HUES64 (cell line): ENCODE measurements around the gene RNF166.

Experiments
- H3K27ac ChIP-seq: 2 replicates; pipeline ENCODE4 v1.7.0; 2013; ENCODE audit warnings: low read depth, low read length, inconsistent platforms
- H3K27me3 ChIP-seq: 2 replicates; pipeline ENCODE4 v1.6.1; 2013; ENCODE audit warnings: mild to moderate bottlenecking, low read length; ENCODE audit not compliant: insufficient read depth
- H3K36me3 ChIP-seq: 2 replicates; pipeline ENCODE4 v1.6.1; 2013; ENCODE audit warnings: mild to moderate bottlenecking, low read length; ENCODE audit not compliant: insufficient read depth
- H3K4me1 ChIP-seq: 2 replicates; pipeline ENCODE4 v1.6.1; 2013; ENCODE audit warnings: mild to moderate bottlenecking, low read length, moderate library complexity; ENCODE audit not compliant: insufficient read depth
- H3K4me3 ChIP-seq: 2 replicates; pipeline ENCODE4 v1.5.1; 2013; ENCODE audit warnings: mild to moderate bottlenecking, low read length, moderate library complexity
- H3K9ac ChIP-seq: 2 replicates; pipeline ENCODE4 v1.6.1; 2013; ENCODE audit warnings: mild to moderate bottlenecking, low read depth, low read length
- H3K9me3 ChIP-seq: 2 replicates; pipeline ENCODE4 v1.6.1; 2013; ENCODE audit warnings: low read depth, low read length; ENCODE audit not compliant: insufficient read depth
- WGBS: fragments of 150-250, 120-280 bp; methylation state at CpG from one replicate; pipeline ENCODE4 v1.1.7; 2013; ENCODE audit warnings: missing lambda C conversion rate; 5-methylcytosine and 5-hydroxymethylcytosine counted together

RNF166 gene

DNA sequence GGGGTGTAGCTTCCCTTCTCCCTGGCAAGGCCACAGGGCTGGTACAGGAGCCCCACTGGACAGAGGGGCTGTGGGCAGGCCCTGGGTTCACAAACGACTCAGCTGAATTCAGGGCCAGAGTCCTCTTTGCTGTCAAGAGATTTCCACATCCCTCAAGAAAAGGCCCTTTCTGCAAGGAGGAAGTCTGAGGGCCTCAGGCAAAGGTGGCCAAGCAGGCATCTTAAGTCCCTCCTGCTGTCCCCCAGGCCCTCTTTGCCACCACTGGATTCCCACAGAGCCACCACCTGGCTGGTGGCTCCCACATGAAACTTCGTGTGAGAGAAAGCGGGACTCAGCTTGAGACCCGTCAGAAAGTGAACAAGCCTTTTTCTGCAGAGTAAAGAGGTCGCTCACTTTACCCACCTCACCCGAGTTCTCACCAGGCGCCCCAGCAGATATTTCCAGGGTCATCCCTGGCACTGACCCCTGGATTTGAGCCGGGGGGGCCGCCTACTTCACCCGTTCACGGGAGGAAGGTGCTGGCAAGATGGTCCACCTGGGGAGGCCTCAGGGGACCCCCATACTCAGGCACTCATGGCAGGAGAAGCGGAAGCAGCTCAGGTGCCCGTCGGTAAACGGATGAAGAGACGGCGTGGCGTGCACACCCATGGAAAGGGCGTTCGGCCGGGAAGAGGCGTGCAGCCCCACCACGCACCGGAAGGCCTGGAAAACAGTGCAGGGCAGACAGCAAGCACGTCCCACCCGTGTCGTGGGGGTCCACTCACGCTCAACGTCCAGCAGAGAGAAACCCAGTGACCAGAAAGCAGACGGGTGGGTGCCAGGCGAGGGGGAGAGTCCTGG, 3.6 kb downstream of the RNF166 start:
- 93% methylated on average over 31 of the region's 31 CpGs for WGBS
- Histone ChIP-seq H3K27ac (no peak overlapping the region), H3K4me3 (no peak overlapping the region), H3K9me3 (no peaks in the 10 kb centered on the region), H3K27me3 (no peaks in the 10 kb centered on the region), H3K36me3 (peaks cover 14% of the 10 kb centered on the region), H3K9ac (no peak overlapping the region), H3K4me1 (peaks cover 5% of the 10 kb centered on the region; the same call in 1 of the 2 replicates)

DNA sequence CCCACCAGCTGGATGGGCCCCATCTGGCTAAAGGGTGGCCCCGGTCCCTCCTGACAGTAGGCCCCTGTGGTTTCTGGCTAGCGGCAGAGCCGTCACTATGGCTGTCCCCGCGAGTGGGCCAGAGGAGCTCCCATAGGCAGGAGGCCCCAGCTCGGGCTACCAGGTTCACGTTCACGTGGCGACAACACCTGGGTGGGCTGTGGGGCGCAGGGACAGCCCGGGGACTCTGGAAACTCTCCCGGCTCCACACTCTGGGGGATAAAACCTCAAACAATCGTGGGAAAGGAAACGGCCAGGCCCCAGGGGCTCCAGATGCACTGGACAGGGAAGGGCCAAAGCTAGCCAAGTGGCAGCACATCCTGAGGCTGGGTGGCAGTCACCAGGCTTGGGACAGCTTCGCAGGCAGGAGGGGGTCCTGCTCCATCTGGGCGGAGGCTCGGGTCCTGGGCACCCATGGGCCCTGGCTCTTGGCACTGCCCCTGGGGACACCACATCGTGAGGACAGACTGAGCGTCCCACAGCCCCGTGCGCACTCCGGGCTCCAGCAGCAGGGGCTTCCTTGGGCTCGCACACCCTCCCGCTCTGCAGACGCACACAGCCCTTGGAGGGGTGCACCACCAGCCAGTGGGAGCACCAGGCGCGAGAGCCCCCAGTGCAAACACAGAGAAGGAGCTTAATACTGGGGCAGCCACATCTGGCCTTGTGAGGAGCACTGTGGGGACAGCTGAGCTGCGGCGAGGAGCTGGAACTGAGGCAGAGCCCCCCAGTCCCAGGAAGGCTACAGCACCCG, 4.4 kb downstream of the RNF166 start:
- WGBS, result 94% methylated on average over 30 of the region's 30 CpGs
- Histone ChIP-seq H3K4me3 (no peak overlapping the region), H3K9me3 (no peaks in the 10 kb centered on the region), H3K27ac (no peak overlapping the region), H3K36me3 (peaks cover 22% of the 10 kb centered on the region), H3K27me3 (no peaks in the 10 kb centered on the region), H3K9ac (no peak overlapping the region), H3K4me1 (0 out of 2 replicates have a peak, but pooled peaks cover 5% of the 10 kb centered on the region)

DNA sequence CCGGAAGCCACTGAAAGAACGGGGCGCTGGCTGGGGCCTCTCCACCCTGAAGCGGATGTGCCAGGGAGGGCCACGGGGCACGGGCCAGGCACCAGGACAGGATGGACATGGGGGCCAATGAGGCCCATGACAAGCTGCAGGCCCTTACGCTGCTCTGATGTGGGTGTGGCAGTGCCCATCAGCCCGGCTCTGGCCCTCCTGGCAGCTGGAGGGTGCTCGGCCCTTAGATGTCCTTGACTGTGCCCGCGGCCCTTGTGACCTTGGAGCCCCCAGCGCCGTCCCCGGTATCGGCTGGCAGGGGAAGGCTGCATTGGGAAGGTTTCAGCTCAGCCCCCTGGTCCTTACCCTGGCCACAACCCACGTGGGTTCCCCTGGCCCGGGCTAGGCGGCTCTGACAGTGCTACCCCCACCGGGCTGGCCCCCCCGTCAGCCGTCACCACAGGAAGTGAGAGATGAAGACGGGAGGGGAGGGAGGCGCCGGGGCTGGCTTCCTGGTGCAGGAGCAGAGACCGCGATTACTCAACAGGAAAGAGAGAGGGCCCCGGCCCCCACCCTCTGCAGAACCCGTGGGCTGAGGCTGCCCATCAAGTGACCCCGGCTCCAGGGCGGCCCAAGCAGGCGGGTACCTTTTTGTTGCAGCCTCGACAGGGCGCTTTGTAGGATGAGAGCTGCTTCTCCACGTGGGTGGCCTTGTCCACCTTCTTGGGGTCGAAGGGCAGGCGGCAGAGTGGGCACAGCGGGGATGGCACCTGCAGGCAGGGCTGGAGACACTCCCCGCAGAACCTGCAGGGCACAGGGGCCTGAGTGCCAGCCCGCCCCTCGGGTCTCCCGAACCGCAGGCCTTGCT, 5.3 kb downstream of the RNF166 start:
- 0 out of 2 replicates have a peak, but pooled peaks cover 5% of the 10 kb centered on the region for H3K4me1 ChIP-seq
- H3K27ac ChIP-seq, result no peak overlapping the region
- WGBS, result 90% methylated on average over 42 of the region's 42 CpGs

DNA sequence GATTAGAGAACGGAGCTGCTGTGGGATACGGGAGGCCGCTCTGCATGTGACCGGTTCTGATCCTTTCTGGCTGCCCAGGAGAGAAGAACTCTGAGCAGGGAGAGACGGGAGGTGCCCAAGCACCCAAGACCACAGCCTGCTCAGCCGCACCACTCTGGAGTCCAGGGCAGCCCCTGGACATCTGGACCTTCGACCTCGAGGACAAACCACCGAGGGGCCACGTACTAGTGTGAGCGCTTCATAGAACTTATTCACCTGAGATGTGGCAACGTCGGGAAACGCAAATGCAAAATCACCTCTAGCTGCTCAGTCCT, 5.9 kb downstream of the RNF166 start:
- Histone ChIP-seq H3K36me3 (peaks cover 31% of the 10 kb centered on the region), H3K27ac (no peak overlapping the region), H3K4me1 (0 out of 2 replicates have a peak, but pooled peaks cover 2% of the 10 kb centered on the region), H3K27me3 (no peaks in the 10 kb centered on the region), H3K9me3 (no peaks in the 10 kb centered on the region), H3K9ac (no peak overlapping the region; the same call in 1 of the 2 replicates), H3K4me3 (no peak overlapping the region)
- WGBS, result 94% methylated on average over 14 of the region's 14 CpGs

More for the DNA sequence above, 5.3 kb downstream of the RNF166 start:
- H3K27me3 ChIP-seq, result no peaks in the 10 kb centered on the region
- H3K36me3 ChIP-seq, result peaks cover 29% of the 10 kb centered on the region
- no peak overlapping the region for H3K4me3 ChIP-seq
- H3K9me3 ChIP-seq, result no peaks in the 10 kb centered on the region
- H3K9ac ChIP-seq, result no peak overlapping the region

DNA sequence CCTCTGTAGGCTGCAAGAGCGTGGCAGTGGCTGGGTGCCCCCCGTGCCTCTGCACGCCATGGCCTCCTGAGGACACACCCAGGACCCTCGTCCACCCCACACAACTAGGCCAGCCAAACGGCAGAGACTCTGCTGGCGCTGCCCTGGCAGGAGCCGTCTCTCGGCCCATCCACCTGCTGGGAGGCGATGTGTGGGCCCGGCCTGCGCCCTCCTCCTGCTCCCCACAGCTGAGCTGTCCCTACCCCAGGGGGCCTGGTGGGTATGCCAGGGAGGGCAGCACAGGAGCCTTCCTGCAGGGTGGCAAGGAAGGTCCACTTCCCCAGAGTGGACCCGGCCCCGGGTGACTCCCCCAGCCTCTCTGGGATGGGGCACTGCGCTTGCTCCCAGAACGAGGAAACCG, 7.0 kb downstream of the RNF166 start:
- WGBS, result 95% methylated on average over 16 of the region's 16 CpGs

DNA sequence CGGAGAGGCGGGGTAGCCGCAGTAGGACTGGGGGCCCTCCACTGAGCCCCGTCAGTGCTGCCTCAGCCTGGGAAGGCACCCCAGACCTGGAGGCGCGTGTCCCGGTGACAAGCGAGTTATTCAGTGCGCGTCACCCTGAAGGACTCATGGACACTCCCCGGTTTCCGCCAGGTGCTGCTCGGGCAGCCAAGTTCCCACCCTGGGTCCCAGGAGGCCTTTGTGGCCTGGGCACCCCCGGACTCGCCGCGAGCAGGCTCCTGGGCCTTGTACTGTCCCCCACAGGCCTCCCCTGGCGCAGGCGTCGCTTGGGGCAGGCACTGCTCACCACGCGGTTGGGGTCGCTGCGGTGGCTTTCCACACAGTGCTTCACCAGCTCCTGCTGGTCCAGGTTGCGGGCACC, 7.6 kb downstream of the RNF166 start:
- no peaks in the 10 kb centered on the region for H3K4me1 ChIP-seq
- H3K27ac ChIP-seq, result no peak overlapping the region
- 96% methylated on average over 25 of the region's 25 CpGs for WGBS
- no peak overlapping the region for H3K4me3 ChIP-seq
- peaks cover 31% of the 10 kb centered on the region for H3K36me3 ChIP-seq
- no peak overlapping the region for H3K9ac ChIP-seq
- no peaks in the 10 kb centered on the region for H3K9me3 ChIP-seq
- H3K27me3 ChIP-seq, result no peaks in the 10 kb centered on the region

More for the DNA sequence above, 7.0 kb downstream of the RNF166 start:
- H3K4me1 ChIP-seq, result no peaks in the 10 kb centered on the region
- no peaks in the 10 kb centered on the region for H3K27me3 ChIP-seq
- H3K9me3 ChIP-seq, result no peaks in the 10 kb centered on the region
- no peak overlapping the region for H3K4me3 ChIP-seq
- H3K9ac ChIP-seq, result no peak overlapping the region
- peaks cover 31% of the 10 kb centered on the region for H3K36me3 ChIP-seq
- H3K27ac ChIP-seq, result no peak overlapping the region

DNA sequence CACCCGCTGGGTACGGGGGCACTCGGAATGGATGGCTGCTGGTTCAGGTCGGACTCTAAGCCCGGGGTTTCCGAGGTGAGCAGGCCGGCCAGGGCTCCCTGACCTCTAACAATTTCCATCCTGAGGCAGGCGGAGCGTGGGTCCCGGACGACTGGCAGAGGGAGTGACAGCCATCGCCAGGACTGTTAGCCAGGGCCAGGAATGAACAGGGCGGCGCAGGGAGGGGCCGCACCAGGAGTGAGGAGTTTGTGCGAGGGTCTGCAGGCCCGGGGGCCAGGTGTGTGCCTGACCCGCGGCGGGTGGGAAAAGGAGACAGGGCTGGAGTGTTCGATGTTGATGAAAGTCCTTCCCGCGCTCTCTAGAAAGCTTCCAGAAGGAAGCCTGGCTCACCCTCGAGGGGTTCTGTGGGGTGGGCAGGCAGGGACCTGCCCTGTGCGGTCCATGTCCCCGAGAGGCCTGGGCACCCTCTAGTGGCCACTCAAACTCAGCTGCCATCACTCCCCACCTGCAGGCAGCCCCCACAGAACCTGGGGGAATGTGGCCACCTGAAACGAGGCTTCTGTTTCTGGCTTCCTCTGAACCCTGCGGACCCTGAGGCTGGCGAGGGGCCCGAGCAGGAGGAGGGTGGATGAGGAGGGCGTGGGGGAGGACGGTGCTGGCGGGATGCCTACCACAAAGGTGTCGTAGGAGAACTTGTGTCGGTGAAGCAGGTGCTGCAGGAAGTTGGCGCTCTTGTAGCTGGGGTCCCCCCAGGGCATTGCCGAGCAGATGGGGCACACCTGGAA, 8.2 kb downstream of the RNF166 start:
- Histone ChIP-seq H3K4me3 (no peak overlapping the region), H3K36me3 (peaks cover 31% of the 10 kb centered on the region), H3K9ac (no peak overlapping the region), H3K27ac (no peak overlapping the region), H3K27me3 (no peaks in the 10 kb centered on the region), H3K4me1 (no peaks in the 10 kb centered on the region), H3K9me3 (no peaks in the 10 kb centered on the region)
- WGBS, result 93% methylated on average over 37 of the region's 37 CpGs

DNA sequence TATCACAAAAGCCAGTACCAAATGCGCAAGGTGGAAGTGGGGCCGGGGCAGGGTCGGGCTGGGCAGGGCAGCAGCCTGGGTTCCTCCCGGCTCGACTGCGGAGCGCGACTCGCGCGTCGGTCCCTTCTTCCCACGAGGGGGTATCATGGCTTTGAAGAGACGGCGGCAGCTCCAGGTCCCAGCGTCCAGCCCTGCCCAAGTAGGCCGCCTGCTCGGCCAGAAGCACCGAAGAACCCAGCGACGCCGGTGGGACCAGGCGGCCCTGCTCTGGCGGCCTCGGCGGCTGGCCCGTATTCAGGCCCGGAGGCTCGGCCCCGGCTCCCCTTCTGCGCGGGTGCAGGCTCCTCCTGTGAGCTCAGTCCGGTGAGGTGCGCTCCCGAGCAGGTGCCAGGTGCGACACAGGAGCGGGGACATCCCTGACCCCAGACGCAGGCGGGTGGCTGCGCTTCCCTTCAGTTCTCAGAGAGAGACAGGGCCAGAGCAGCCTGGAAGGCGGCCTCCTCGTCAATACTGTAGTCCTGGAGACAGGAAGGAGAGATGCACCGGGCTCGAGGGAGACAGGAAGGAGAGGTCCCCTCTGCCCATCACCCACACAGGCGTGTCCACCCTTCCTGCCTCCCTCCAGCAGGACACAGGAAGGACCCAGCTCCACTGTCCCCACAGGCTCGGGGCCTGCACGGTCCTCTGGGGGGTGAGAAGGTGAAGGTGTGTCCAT, 8.9 kb downstream of the RNF166 start:
- H3K4me3 ChIP-seq, result no peak overlapping the region
- H3K9ac ChIP-seq, result no peak overlapping the region
- no peaks in the 10 kb centered on the region for H3K4me1 ChIP-seq
- H3K9me3 ChIP-seq, result no peaks in the 10 kb centered on the region
- no peaks in the 10 kb centered on the region for H3K27me3 ChIP-seq
- H3K27ac ChIP-seq, result no peak overlapping the region
- H3K36me3 ChIP-seq, result peaks cover 31% of the 10 kb centered on the region
- 96% methylated on average over 47 of the region's 47 CpGs for WGBS

DNA sequence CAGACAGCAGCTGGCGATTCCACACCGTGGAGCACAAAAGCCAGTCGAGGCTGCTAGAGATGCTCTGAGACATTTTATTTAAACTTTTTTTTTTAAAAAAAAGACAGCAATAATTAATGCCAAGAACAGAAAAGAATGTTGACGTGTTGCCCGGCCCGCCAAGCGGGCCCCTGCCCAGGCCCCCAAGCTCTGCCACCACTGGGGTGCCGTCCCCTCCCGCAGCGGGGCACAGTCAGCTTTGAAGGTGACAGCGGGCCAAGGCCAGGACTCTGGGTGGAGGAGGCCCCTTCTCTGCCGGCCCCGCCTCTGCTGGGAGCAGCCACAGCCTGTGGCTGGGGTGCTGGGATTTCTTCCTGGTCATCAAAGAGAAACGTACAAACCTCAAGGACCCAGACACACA, 9.8 kb downstream of the RNF166 start:
- Histone ChIP-seq H3K4me1 (no peaks in the 10 kb centered on the region), H3K9ac (no peak overlapping the region), H3K4me3 (no peak overlapping the region), H3K27me3 (no peaks in the 10 kb centered on the region), H3K36me3 (peaks cover 31% of the 10 kb centered on the region), H3K9me3 (no peaks in the 10 kb centered on the region), H3K27ac (no peak overlapping the region)
- 94% methylated on average over 14 of the region's 14 CpGs for WGBS

DNA sequence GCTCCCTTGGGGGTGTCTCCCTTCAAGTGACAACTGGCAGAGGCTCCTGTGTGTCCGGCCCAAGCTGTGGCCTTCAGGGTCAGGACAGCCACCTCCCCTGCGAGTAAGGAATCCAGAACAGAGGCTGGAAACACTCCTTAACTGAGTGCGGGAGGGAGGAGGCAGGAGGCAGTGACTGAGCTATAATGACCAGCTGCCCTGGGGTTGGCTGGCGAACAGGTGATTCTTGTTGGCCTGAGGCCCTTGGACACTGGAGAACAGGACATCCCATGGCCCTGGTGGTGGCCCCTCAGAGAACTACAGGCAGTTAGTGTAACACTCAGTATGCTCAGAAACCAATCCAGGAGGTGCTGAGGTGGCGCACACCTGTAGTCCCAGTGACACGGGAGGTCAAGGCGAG, 10.5 kb downstream of the RNF166 start:
- Histone ChIP-seq H3K4me1 (no peaks in the 10 kb centered on the region), H3K27ac (no peak overlapping the region), H3K9me3 (no peaks in the 10 kb centered on the region), H3K36me3 (peaks cover 31% of the 10 kb centered on the region), H3K4me3 (no peak overlapping the region), H3K9ac (no peak overlapping the region), H3K27me3 (no peaks in the 10 kb centered on the region)
- WGBS, result 96% methylated on average over 7 of the region's 7 CpGs
